Stimulated activated CD8-positive, alpha-beta memory T cell treated with anti-CD3 and anti-CD28 coated beads, Interleukin-4, amount 100 ng/mL, for 24 hours (primary cell): Measurements from ENCODE around the gene ZNF630.
"Not testable (repeated sequence)": the region's sequence is repeated elsewhere in the genome, so short reads cannot be mapped to it uniquely, and the experiment has no call there.

ENCODE experiments used
- DNase-seq: peaks from one replicate; pipeline ENCODE4 v3.0.0-alpha.2; 2020; ENCODE audit warnings: low read depth

The ZNF630 gene

GRCh38 chrX:48071064-48071985 is at the start of gene ZNF630:
Gene ZNF630, minus strand, starts transcription at chrX:48071640. Its CDS starts 4,754 bp downstream, at chrX:48066886.
- peak; percentile 36 for DNase-seq

DNA sequence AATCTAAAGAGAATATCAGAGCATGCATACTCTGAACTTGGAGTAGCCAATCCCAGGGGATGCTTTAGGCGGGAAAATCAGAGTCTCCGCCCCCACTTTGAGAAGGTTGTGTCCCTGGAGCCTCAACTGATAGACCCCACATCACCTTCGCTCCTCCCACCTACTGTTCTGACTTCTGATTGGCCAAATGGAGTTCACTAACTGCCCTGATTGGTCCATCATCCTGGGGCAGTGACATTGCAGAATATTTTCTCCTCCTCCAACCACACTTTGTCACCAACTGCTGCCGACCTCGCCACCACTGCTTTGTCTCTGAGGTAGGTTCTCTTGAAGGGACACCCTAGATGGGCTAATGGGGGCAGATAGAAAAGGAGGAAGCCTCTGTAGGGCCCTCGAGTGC is 36.3 kb upstream of the ZNF630 start:
- DNase-seq, result no peak

GRCh38 chrX:48102874-48103374 is 31.5 kb upstream of the ZNF630 start:
- DNase-seq, result no peak

GRCh38 chrX:48101443-48101842 is 30.0 kb upstream of the ZNF630 start:
- no peak for DNase-seq

DNA sequence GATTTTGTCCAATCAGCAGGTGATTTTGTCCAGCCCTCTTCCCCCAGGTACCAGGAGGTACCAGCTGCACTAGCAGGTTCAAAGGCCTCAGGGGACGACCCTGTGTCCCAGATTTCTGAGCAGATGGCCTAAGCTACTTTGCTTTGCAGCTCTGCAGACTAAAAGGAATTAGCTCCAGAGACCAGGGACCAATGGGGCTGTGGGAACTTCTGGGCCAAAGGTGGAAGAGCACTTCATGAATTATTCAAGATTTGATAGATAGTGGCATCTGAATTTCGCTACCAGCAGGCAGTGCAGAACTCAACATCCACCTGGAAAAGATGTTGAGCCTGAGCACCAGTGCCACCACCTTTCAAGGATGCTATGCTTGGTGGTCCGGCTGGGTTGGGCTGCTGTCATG is 21.1 kb upstream of the ZNF630 start:
- DNase-seq, result not testable (repeated sequence)

DNA sequence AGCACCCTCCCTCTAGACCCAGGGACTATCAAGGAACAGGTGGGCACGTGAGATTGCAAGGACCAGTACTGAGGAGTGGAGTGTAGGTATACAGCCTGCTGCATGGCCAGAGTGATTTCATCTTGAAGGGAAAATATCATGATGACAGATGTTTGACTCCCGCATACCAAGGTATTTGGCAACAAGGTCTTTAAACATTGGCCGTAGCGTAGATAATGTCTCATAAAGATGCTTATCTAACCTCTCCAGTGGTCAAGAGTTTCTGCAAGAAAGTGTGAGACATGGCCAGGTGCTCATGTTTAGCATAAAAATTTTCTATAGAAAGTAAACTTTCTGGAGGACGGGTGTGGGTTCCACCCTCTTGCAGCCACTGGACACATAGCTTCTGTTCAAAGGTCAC is 18.7 kb upstream of the ZNF630 start:
- DNase-seq, result no peak

- DNase-seq, result no peak
Measured at GRCh38 chrX:48086082-48086481, 14.6 kb upstream of the ZNF630 start.

- DNase-seq, result no peak
Measured at GRCh38 chrX:48083706-48084105, 12.3 kb upstream of the ZNF630 start.

DNA sequence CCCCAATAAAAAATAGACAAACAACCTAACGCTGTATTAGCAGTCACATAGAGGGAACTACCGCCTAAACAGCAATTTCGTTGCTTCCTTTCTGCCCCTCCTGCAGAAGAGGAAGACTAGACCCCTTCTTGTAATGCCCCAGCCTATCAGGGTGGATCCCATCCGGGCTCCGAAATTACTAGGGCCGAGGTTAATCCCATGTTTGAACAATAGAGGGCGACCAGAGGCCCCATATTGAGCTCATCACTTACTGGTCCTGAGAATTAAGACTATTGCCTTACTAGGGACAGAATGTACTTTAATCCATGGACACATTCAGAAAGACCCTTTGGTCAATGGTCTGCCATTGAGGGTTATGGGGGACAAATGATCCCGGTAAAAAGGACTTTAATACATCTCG is 11.8 kb upstream of the ZNF630 start:
- DNase-seq, result no peak

- no peak for DNase-seq
Measured at GRCh38 chrX:48076343-48076742, 4.9 kb upstream of the ZNF630 start.

DNA sequence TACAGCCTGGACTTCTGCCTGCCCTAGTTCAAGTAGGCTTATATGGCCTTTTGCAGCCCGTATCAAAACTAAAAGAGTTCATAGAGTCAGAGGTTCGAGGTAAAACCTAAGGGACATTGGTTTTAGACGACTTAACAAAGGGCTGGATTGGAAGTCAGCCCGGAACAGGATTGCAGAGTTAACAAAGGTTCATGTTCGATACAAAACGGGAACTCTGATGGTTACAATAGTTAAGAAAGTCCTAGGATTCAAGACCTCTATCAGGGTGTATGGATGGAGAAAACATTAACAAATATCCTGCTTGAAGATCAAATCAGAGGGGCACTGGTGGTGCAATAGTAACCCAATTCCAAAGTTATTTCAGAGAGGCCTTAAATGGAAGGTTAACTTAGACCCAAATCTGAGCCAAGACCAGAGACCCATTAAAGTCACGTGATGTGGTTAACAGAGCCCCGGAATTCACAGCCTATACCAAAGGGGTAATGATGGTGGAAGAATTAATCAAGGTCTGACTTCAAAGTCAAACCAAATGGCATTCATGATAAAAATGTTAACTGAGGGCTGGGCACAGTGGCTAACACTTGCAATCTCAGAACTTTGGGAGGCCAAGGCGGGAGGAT is 656 bp upstream of the ZNF630 start:
- no peak for DNase-seq

- DNase-seq, result no peak
Measured at GRCh38 chrX:48068096-48068887, 3.1 kb downstream of the ZNF630 start.

- DNase-seq, result no peak
Measured at GRCh38 chrX:48064261-48064660, 7.2 kb downstream of the ZNF630 start.

DNA sequence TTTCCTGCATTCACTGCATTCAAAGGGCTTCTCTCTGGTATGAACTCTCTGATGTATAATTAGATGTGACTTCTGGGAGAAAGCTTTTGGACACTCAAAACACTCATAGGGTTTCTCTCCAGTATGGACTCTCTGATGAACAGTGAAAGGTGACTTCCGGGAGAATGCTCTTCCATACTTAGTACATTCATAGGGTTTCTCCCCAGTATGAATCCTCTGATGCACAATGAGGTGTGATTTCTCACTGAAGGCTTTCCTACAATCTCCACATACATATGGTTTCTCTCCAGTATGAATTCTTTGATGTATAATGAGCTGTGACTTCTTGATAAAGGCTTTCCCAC is 12.2 kb downstream of the ZNF630 start:
- no peak for DNase-seq

GRCh38 chrX:48058621-48059295 is 12.7 kb downstream of the ZNF630 start:
- no peak for DNase-seq

GRCh38 chrX:48046846-48047245 is 24.6 kb downstream of the ZNF630 start:
- DNase-seq, result no peak

GRCh38 chrX:48045410-48046311 is 25.8 kb downstream of the ZNF630 start:
- DNase-seq, result no peak

DNA sequence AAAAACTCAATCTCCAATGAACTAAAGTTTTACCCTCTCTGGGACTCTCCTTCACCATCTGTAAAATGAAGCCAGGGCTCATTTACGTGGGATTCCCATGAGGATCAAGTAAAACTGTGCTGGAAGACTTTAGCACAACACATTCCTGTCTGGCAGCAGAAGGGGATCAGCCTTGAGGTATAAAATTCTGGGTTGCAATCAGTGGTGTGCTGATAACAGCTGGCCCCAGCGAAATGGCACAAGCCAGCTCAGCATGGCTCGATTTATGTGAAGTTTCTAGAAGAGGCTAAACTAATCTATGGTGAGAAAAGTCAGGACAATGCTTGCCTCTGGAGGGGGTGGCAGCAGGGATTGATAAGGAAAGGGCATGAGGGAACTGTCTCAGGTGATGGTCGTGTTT is 28.4 kb downstream of the ZNF630 start:
- no peak for DNase-seq

- DNase-seq, result no peak
Measured at GRCh38 chrX:48035891-48036290, 35.5 kb downstream of the ZNF630 start.

- DNase-seq, result not testable (repeated sequence)
Measured at GRCh38 chrX:48030641-48031173, 40.7 kb downstream of the ZNF630 start.

DNA sequence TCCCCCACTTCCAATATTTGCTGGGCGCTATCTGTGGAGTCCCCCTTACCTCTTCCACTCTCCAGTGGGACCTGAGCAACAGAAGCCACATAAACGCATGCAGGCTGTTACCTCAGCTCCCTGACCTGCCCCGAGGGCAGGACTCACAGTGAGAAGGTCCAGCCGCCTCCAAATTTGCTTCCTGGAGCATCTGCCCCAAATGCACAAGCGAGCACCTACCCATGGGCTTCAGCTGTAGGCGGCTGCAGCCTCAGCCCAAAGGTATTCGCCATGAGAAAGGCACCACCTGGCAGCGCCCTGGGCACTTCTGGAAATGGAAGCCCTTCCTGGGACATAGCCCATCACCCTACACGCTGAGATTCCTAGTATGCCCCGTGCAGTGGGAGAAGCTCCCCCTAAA is 41.2 kb downstream of the ZNF630 start:
- DNase-seq, result no peak
